ENCODE results near the gene LIPT2. TPM values are rescaled to one million over a fixed set of nuclear protein-coding genes. Genes with fewer than 3 reads are reported as not detected.

Gene LIPT2
- total and polyA plus RNA-seq, 2 donors (not counting 3 experiments of a cell fraction or from before 2014, with no cell fraction given), result 1.7 to 4.1 TPM

GRCh38 chr11:74524501-74524900, 31.0 kb upstream of the LIPT2 start:
- FAIRE-seq (no peak), DNase-seq (ENCODE audit: low read depth, low spot score) (no peak)
- no peaks in the 10 kb centered on the region for H3K9me1 ChIP-seq (replicated peaks; ENCODE audit: control insufficient read depth, extremely low read depth, insufficient read depth, low read length)
- no TSS peak for BruUV-seq (replicated peaks)
- H3K4me1 ChIP-seq (ENCODE audit: control insufficient read depth, extremely low read depth, insufficient read depth, low read length), result peaks cover 10% of the 10 kb centered on the region
- H3K4me3 ChIP-seq (replicated peaks in 1 of 3; ENCODE audit: insufficient read depth in 1 of 3, low read depth in 1 of 3, low read length in 3 of 3), result no peak overlapping the region
- H3K36me3 ChIP-seq (ENCODE audit: control insufficient read depth in 2 of 2, extremely low read depth in 1 of 2, insufficient read depth in 2 of 2, low read length in 2 of 2), result no peaks in the 10 kb centered on the region
- dilution Hi-C loops (cut with MboI; ENCODE audit: extremely low pct_ligation_motif_present, low sequenced_read_pairs) (no loop called here), intact Hi-C loops (cut with micrococcal nuclease) (no loop called here)
- TF ChIP-seq EZH2 (IDR thresholded peaks at IDR 0.05; ENCODE audit: borderline replicate concordance, low read depth, low read length, severe bottlenecking), result no peak
- no peak for TF ChIP-seq POLR2A (IDR thresholded peaks at IDR 0.05; ENCODE audit: low read depth, low read length)
- TF ChIP-seq CTCF (IDR thresholded peaks at IDR 0.05; ENCODE audit: extremely low read depth in 1 of 2, insufficient read depth in 1 of 2, low read depth in 1 of 2, low read length in 2 of 2), result no peak
- TF ChIP-seq, protein P1, sequence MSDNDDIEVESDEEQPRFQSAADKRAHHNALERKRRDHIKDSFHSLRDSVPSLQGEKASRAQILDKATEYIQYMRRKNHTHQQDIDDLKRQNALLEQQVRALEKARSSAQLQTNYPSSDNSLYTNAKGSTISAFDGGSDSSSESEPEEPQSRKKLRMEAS (IDR thresholded peaks at IDR 0.05; ENCODE audit: insufficient read depth, insufficient read length), result no peak
- TF ChIP-seq POLR2AphosphoS5 (IDR thresholded peaks at IDR 0.05; ENCODE audit: insufficient read depth, low read depth, low read length), result no peak
- TF ChIP-seq GATA2 (IDR thresholded peaks at IDR 0.05; ENCODE audit: insufficient read depth, insufficient read length, low read depth, low read length), result no peak
- no peak for TF ChIP-seq JUN (IDR thresholded peaks at IDR 0.05; ENCODE audit: borderline replicate concordance, insufficient read depth, insufficient read length, low read depth)
- no peak for TF ChIP-seq MYC (IDR thresholded peaks at IDR 0.05; ENCODE audit: low read depth, low read length)
- H3K9ac ChIP-seq (replicated peaks; ENCODE audit: extremely low read depth, insufficient read depth, low read length), result no peak overlapping the region
- no peak overlapping the region for H3K4me2 ChIP-seq (ENCODE audit: insufficient read depth, low read length)
- CTCF ChIA-PET, result interaction anchor here (0.6 to 1.2 kb wide), 2 partner anchors 75 to 614 kb away, joined by 3 read pairs; no protein-coding TSS in a partner anchor
- no peak overlapping the region for H2AFZ ChIP-seq (ENCODE audit: low read depth, low read length)
- no peaks in the 10 kb centered on the region for H3K79me2 ChIP-seq (ENCODE audit: control insufficient read depth, insufficient read depth, low read length)
- H3K27ac ChIP-seq (ENCODE audit: insufficient read depth, low read depth, low read length), result no peak overlapping the region
- H4K20me1 ChIP-seq (replicated peaks; ENCODE audit: control insufficient read depth, extremely low read depth, insufficient read depth, low read length), result no peaks in the 10 kb centered on the region
- no peaks in the 10 kb centered on the region for H3K9me3 ChIP-seq (replicated peaks; ENCODE audit: control insufficient read depth, insufficient read depth, low read length)
- H3K27me3 ChIP-seq (ENCODE audit: control insufficient read depth in 2 of 2, insufficient read depth in 2 of 2, low read length in 2 of 2), result peaks cover 8 to 15% of the 10 kb centered on the region in 2 experiments
- POLR2A ChIA-PET, result interaction anchor here (0.6 kb wide), 1 partner anchor 387 kb away, joined by 3 read pairs; no protein-coding TSS in a partner anchor
